IgD-negative memory B cell (primary cell): ENCODE measurements around the gene SLC35G4. TPM values are rescaled to one million over a fixed set of nuclear protein-coding genes. Genes with fewer than 3 reads are reported as not detected.

Experiments used
- H3K27ac Mint-ChIP-seq, 3 donors: one replicate each; pipeline ENCODE4 v1.8.0; 2020 to 2022; ENCODE audit warnings: mild to moderate bottlenecking in 3 of 3, mixed read lengths in 3 of 3, moderate library complexity in 1 of 3
- H3K27me3 Mint-ChIP-seq: one replicate; pipeline ENCODE4 v1.8.0; 2021; ENCODE audit warnings: mixed read lengths
- H3K36me3 Mint-ChIP-seq: one replicate; pipeline ENCODE4 v1.8.0; 2020; ENCODE audit warnings: mild to moderate bottlenecking, mixed read lengths
- H3K4me1 Mint-ChIP-seq, 3 donors: one replicate each; pipeline ENCODE4 v1.8.0; 2020 to 2022; ENCODE audit warnings: mixed read lengths in 3 of 3, mild to moderate bottlenecking in 1 of 3
- H3K4me3 Mint-ChIP-seq, 4 donors: one replicate each; pipeline ENCODE4 v1.8.0; 2020 to 2022; ENCODE audit warnings: mild to moderate bottlenecking in 4 of 4, mixed read lengths in 4 of 4, moderate library complexity in 3 of 4
- H3K9me3 Mint-ChIP-seq, 3 donors: one replicate each; pipeline ENCODE4 v1.8.0; 2020 to 2021; ENCODE audit warnings: mixed read lengths in 3 of 3, mild to moderate bottlenecking in 1 of 3
- polyA plus RNA-seq: library from polyadenylated mRNA; unstranded; fragments of 300-500 nt; fragmentation: Illumina TruSeq; gene quantifications from one replicate; pipeline ENCODE4 v1.2.3, GENCODE V29; 2021

SLC35G4 gene
- polyA plus RNA-seq, 1 donor from 2014 or later = not detected

GRCh38 chr18:11654736-11655605 lies 45.6 kb downstream of the SLC35G4 start:
- H3K4me3 Mint-ChIP-seq = no peak overlapping the region
- H3K9me3 Mint-ChIP-seq = no peaks in the 10 kb centered on the region
- peaks cover 25% of the 10 kb centered on the region for H3K27me3 Mint-ChIP-seq
- no peaks in the 10 kb centered on the region for H3K36me3 Mint-ChIP-seq
- no peak overlapping the region for H3K27ac Mint-ChIP-seq
- peaks cover 0 to 8% (median 7%) of the 10 kb centered on the region in 3 donors for H3K4me1 Mint-ChIP-seq

GRCh38 chr18:11655606-11655932 lies 46.2 kb downstream of the SLC35G4 start:
- Mint-ChIP-seq H3K36me3 (no peaks in the 10 kb centered on the region), H3K27me3 (peaks cover 23% of the 10 kb centered on the region), H3K4me3 (no peak overlapping the region), H3K4me1 (peaks cover 0 to 8% (median 7%) of the 10 kb centered on the region in 3 donors), H3K9me3 (no peaks in the 10 kb centered on the region), H3K27ac (no peak overlapping the region)

GRCh38 chr18:11657152-11657551 lies 47.8 kb downstream of the SLC35G4 start:
- no peak overlapping the region for H3K27ac Mint-ChIP-seq

GRCh38 chr18:11657554-11657953 lies 48.2 kb downstream of the SLC35G4 start:
- H3K9me3 Mint-ChIP-seq = no peaks in the 10 kb centered on the region
- H3K27ac Mint-ChIP-seq = no peak overlapping the region
- H3K36me3 Mint-ChIP-seq = no peaks in the 10 kb centered on the region
- H3K4me3 Mint-ChIP-seq = no peak overlapping the region
- H3K4me1 Mint-ChIP-seq = peaks cover 0 to 8% (median 7%) of the 10 kb centered on the region in 3 donors
- peaks cover 24% of the 10 kb centered on the region for H3K27me3 Mint-ChIP-seq

More at GRCh38 chr18:11657152-11657551, 47.8 kb downstream of the SLC35G4 start:
- H3K4me1 Mint-ChIP-seq = peaks cover 0 to 8% (median 7%) of the 10 kb centered on the region in 3 donors
- peaks cover 24% of the 10 kb centered on the region for H3K27me3 Mint-ChIP-seq
- no peaks in the 10 kb centered on the region for H3K36me3 Mint-ChIP-seq
- no peak overlapping the region for H3K4me3 Mint-ChIP-seq
- no peaks in the 10 kb centered on the region for H3K9me3 Mint-ChIP-seq

- H3K27me3 Mint-ChIP-seq = peaks cover 24% of the 10 kb centered on the region
- H3K27ac Mint-ChIP-seq = no peak overlapping the region
- no peaks in the 10 kb centered on the region for H3K36me3 Mint-ChIP-seq
- peaks cover 0 to 8% (median 7%) of the 10 kb centered on the region in 3 donors for H3K4me1 Mint-ChIP-seq
- H3K4me3 Mint-ChIP-seq = no peak overlapping the region
- no peaks in the 10 kb centered on the region for H3K9me3 Mint-ChIP-seq
Observed at GRCh38 chr18:11658019-11658418, 48.6 kb downstream of the SLC35G4 start.

GRCh38 chr18:11658989-11659388 lies 49.6 kb downstream of the SLC35G4 start:
- Mint-ChIP-seq H3K36me3 (no peaks in the 10 kb centered on the region), H3K9me3 (no peaks in the 10 kb centered on the region), H3K4me1 (peaks cover 0 to 8% (median 7%) of the 10 kb centered on the region in 3 donors), H3K27me3 (peaks cover 23% of the 10 kb centered on the region), H3K27ac (no peak overlapping the region), H3K4me3 (no peak overlapping the region)

Other genes starting within 250 kb of the SLC35G4 start
- gene GNAL, start 79.7 kb downstream of the SLC35G4 start, polyA plus RNA-seq = 0.20 TPM
- gene CHMP1B, start 241.8 kb downstream of the SLC35G4 start, polyA plus RNA-seq = 49.1 TPM